ENCODE measurements around the gene FUT1. TPM values are rescaled to one million over a fixed set of nuclear protein-coding genes. Genes with fewer than 3 reads are reported as not detected.

The FUT1 gene
- total RNA-seq, 1 experiment from 2014 or later: 11.5 TPM

GRCh38 chr19:48735031-48735615 lies 17.3 kb downstream of the FUT1 start (continued):
- TF ChIP-seq ZNF532 (CRISPR knock-in tag; IDR thresholded peaks at IDR 0.05; ENCODE audit: borderline replicate concordance) (no peak), EMX1 (CRISPR knock-in tag; IDR thresholded peaks at IDR 0.05) (no peak), GABPB1 (CRISPR knock-in tag; IDR thresholded peaks at IDR 0.05) (no peak), SP1 (CRISPR knock-in tag; conservative IDR thresholded peaks at IDR 0.05) (peak; percentile 63), USF1 (CRISPR knock-in tag; IDR thresholded peaks at IDR 0.05) (no peak), GRHL2 (CRISPR knock-in tag; IDR thresholded peaks at IDR 0.05; ENCODE audit: insufficient replicate concordance, severe bottlenecking) (no peak), NFYB (CRISPR knock-in tag; conservative IDR thresholded peaks at IDR 0.05; ENCODE audit: low read depth) (no peak), MLX (CRISPR knock-in tag; IDR thresholded peaks at IDR 0.05) (no peak), CBFB (CRISPR knock-in tag; IDR thresholded peaks at IDR 0.05; ENCODE audit: low read depth) (no peak), NFATC4 (CRISPR knock-in tag; IDR thresholded peaks at IDR 0.05) (no peak), ARID4B (CRISPR knock-in tag; IDR thresholded peaks at IDR 0.05; ENCODE audit: borderline replicate concordance) (no peak), ZNF232 (CRISPR knock-in tag; IDR thresholded peaks at IDR 0.05) (no peak), ERG (CRISPR knock-in tag; IDR thresholded peaks at IDR 0.05) (no peak), USF2 (CRISPR knock-in tag; IDR thresholded peaks at IDR 0.05) (no peak), ZNF263 (CRISPR knock-in tag; IDR thresholded peaks at IDR 0.05; ENCODE audit: low read depth) (no peak), ZNF317 (CRISPR knock-in tag; IDR thresholded peaks at IDR 0.05; ENCODE audit: borderline replicate concordance, low read depth) (no peak), FOXK1 (CRISPR knock-in tag; IDR thresholded peaks at IDR 0.05) (peak; percentile 51; the same call in 1 of the 2 replicates), KAT7 (CRISPR knock-in tag; IDR thresholded peaks at IDR 0.05; ENCODE audit: borderline replicate concordance) (no peak), FOXP1 (CRISPR knock-in tag; IDR thresholded peaks at IDR 0.05; ENCODE audit: borderline replicate concordance) (no peak), RELA (CRISPR knock-in tag; IDR thresholded peaks at IDR 0.05; ENCODE audit: borderline replicate concordance) (no peak), ELF4 (CRISPR knock-in tag; IDR thresholded peaks at IDR 0.05; ENCODE audit: low read depth) (no peak), ZNF121 (CRISPR knock-in tag; IDR thresholded peaks at IDR 0.05) (0 out of 2 replicates have a peak, but pooled peaks have one; percentile 18), IRF1 (CRISPR knock-in tag; IDR thresholded peaks at IDR 0.05) (no peak), ESRRA (CRISPR knock-in tag; IDR thresholded peaks at IDR 0.05; ENCODE audit: borderline replicate concordance) (0 out of 2 replicates have a peak, but pooled peaks have one; percentile 45), MAX (CRISPR knock-in tag; IDR thresholded peaks at IDR 0.05) (no peak), RORB (CRISPR knock-in tag; IDR thresholded peaks at IDR 0.05) (no peak), ZNF423 (CRISPR knock-in tag; IDR thresholded peaks at IDR 0.05) (no peak)
